Measurements from ENCODE around the gene COL4A1.

The COL4A1 gene

GRCh38 chr13:110158226-110158625, 148.7 kb downstream of the COL4A1 start:
- H3K4me1 ChIP-seq (ENCODE audit: insufficient read depth, low read length, severe bottlenecking) = no peaks in the 10 kb centered on the region
- H3K27me3 ChIP-seq (ENCODE audit: insufficient read depth, low read length) = 0 out of 2 replicates have a peak, but pooled peaks cover 4% of the 10 kb centered on the region
- H3K9me3 ChIP-seq (ENCODE audit: low read length) = no peaks in the 10 kb centered on the region
- H3K27ac ChIP-seq (ENCODE audit: low read depth, low read length, poor library complexity, severe bottlenecking) = no peak overlapping the region
- H3K79me2 ChIP-seq (ENCODE audit: insufficient read depth, low read length) = no peaks in the 10 kb centered on the region
- no peaks in the 10 kb centered on the region for H3K9me2 ChIP-seq (ENCODE audit: low read depth, low read length)
- H3K36me3 ChIP-seq (ENCODE audit: insufficient read depth, low read length) = no peaks in the 10 kb centered on the region
- no peak overlapping the region for H3K9ac ChIP-seq (ENCODE audit: low read length)
- no peak overlapping the region for H3K4me2 ChIP-seq (ENCODE audit: low read length)
- no peak overlapping the region for H2AFZ ChIP-seq (ENCODE audit: low read length)
- TF ChIP-seq CTCF (IDR thresholded peaks at IDR 0.05; ENCODE audit: low read length) (no peak), EZH2 (IDR thresholded peaks at IDR 0.05; ENCODE audit: borderline replicate concordance, low read length) (no peak)
- no peak overlapping the region for H3K4me3 ChIP-seq (ENCODE audit: low read depth, low read length, poor library complexity, severe bottlenecking)
- no peaks in the 10 kb centered on the region for H3F3A ChIP-seq (ENCODE audit: insufficient read depth, low read length)
- no peaks in the 10 kb centered on the region for H4K20me1 ChIP-seq (ENCODE audit: insufficient read depth, low read length)

GRCh38 chr13:110157718-110158117, 149.2 kb downstream of the COL4A1 start:
- Histone ChIP-seq H3K9me3 (ENCODE audit: low read length) (no peaks in the 10 kb centered on the region), H3K4me3 (ENCODE audit: low read depth, low read length, poor library complexity, severe bottlenecking) (no peak overlapping the region), H3K4me2 (ENCODE audit: low read length) (no peak overlapping the region), H3K9me2 (ENCODE audit: low read depth, low read length) (no peaks in the 10 kb centered on the region), H3K9ac (ENCODE audit: low read length) (no peak overlapping the region), H4K20me1 (ENCODE audit: insufficient read depth, low read length) (no peaks in the 10 kb centered on the region), H3K79me2 (ENCODE audit: insufficient read depth, low read length) (no peaks in the 10 kb centered on the region), H3K27ac (ENCODE audit: low read depth, low read length, poor library complexity, severe bottlenecking) (no peak overlapping the region), H2AFZ (ENCODE audit: low read length) (no peak overlapping the region), H3K36me3 (ENCODE audit: insufficient read depth, low read length) (no peaks in the 10 kb centered on the region), H3F3A (ENCODE audit: insufficient read depth, low read length) (no peaks in the 10 kb centered on the region), H3K4me1 (ENCODE audit: insufficient read depth, low read length, severe bottlenecking) (no peaks in the 10 kb centered on the region), H3K27me3 (ENCODE audit: insufficient read depth, low read length) (0 out of 2 replicates have a peak, but pooled peaks cover 4% of the 10 kb centered on the region)
- TF ChIP-seq CTCF (IDR thresholded peaks at IDR 0.05; ENCODE audit: low read length) = no peak
- TF ChIP-seq EZH2 (IDR thresholded peaks at IDR 0.05; ENCODE audit: borderline replicate concordance, low read length) = no peak

GRCh38 chr13:110156301-110157049, 150.5 kb downstream of the COL4A1 start:
- Histone ChIP-seq H2AFZ (ENCODE audit: low read length) (no peak overlapping the region), H4K20me1 (ENCODE audit: insufficient read depth, low read length) (no peaks in the 10 kb centered on the region), H3K4me2 (ENCODE audit: low read length) (no peak overlapping the region), H3K79me2 (ENCODE audit: insufficient read depth, low read length) (no peaks in the 10 kb centered on the region), H3K9me2 (ENCODE audit: low read depth, low read length) (no peaks in the 10 kb centered on the region), H3F3A (ENCODE audit: insufficient read depth, low read length) (no peaks in the 10 kb centered on the region), H3K4me1 (ENCODE audit: insufficient read depth, low read length, severe bottlenecking) (no peaks in the 10 kb centered on the region), H3K27ac (ENCODE audit: low read depth, low read length, poor library complexity, severe bottlenecking) (no peak overlapping the region), H3K4me3 (ENCODE audit: low read depth, low read length, poor library complexity, severe bottlenecking) (no peak overlapping the region), H3K9ac (ENCODE audit: low read length) (no peak overlapping the region), H3K36me3 (ENCODE audit: insufficient read depth, low read length) (no peaks in the 10 kb centered on the region), H3K9me3 (ENCODE audit: low read length) (no peaks in the 10 kb centered on the region), H3K27me3 (ENCODE audit: insufficient read depth, low read length) (peaks cover 12% of the 10 kb centered on the region; the same call in 1 of the 2 replicates)
- TF ChIP-seq CTCF (IDR thresholded peaks at IDR 0.05; ENCODE audit: low read length) (no peak), EZH2 (IDR thresholded peaks at IDR 0.05; ENCODE audit: borderline replicate concordance, low read length) (no peak)

All from OCI-LY1 (cell line).